ENCODE results near the gene TNS1.

Gene TNS1

DNA sequence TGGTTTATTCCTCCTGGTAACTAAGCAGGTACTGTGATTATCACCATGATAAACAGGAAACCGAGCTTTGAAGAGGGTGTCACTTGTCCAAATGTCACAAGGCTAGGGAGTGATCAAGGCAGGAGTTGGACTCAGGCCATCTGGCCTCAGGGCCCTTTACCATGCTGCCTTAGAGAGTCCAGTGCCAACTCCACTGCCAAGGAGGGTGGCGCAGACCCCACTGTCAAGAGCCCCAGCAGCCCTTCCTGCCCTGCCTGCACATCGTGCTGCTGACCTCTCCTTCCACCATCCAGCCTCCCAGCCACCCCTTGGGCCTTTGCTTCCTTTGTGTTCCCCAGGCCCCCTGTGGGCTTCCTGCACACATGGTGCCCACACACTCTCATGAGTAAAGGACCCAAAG, 48.3 kb downstream of the TNS1 start:
- no peak overlapping the region for H3K4me3 ChIP-seq (ENCODE audit: low read depth, low read length)
- TF ChIP-seq, protein P1, sequence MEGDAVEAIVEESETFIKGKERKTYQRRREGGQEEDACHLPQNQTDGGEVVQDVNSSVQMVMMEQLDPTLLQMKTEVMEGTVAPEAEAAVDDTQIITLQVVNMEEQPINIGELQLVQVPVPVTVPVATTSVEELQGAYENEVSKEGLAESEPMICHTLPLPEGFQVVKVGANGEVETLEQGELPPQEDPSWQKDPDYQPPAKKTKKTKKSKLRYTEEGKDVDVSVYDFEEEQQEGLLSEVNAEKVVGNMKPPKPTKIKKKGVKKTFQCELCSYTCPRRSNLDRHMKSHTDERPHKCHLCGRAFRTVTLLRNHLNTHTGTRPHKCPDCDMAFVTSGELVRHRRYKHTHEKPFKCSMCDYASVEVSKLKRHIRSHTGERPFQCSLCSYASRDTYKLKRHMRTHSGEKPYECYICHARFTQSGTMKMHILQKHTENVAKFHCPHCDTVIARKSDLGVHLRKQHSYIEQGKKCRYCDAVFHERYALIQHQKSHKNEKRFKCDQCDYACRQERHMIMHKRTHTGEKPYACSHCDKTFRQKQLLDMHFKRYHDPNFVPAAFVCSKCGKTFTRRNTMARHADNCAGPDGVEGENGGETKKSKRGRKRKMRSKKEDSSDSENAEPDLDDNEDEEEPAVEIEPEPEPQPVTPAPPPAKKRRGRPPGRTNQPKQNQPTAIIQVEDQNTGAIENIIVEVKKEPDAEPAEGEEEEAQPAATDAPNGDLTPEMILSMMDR (IDR thresholded peaks at IDR 0.05; ENCODE audit: low read depth, low read length) = no peak

- H3K4me3 ChIP-seq (ENCODE audit: low read depth, low read length) = no peak overlapping the region
Measured at GRCh38 chr2:217954051-217954450, 48.7 kb downstream of the TNS1 start.

GRCh38 chr2:217953531-217953932, 49.3 kb downstream of the TNS1 start:
- H3K4me3 ChIP-seq (ENCODE audit: low read depth, low read length) = no peak overlapping the region
- TF ChIP-seq, protein P1 (IDR thresholded peaks at IDR 0.05; ENCODE audit: low read depth, low read length) = no peak

More at GRCh38 chr2:217954051-217954450, 48.7 kb downstream of the TNS1 start:
- TF ChIP-seq, protein P1 (IDR thresholded peaks at IDR 0.05; ENCODE audit: low read depth, low read length) = no peak

GRCh38 chr2:217953011-217953481, 49.7 kb downstream of the TNS1 start:
- no peak overlapping the region for H3K4me3 ChIP-seq (ENCODE audit: low read depth, low read length)
- TF ChIP-seq, protein P1 (IDR thresholded peaks at IDR 0.05; ENCODE audit: low read depth, low read length) = no peak

- TF ChIP-seq, protein P1 (IDR thresholded peaks at IDR 0.05; ENCODE audit: low read depth, low read length) = no peak
- H3K4me3 ChIP-seq (ENCODE audit: low read depth, low read length) = no peak overlapping the region
Measured at GRCh38 chr2:217952409-217952808, 50.4 kb downstream of the TNS1 start.

- no peak overlapping the region for H3K4me3 ChIP-seq (ENCODE audit: low read depth, low read length)
- TF ChIP-seq, protein P1 (IDR thresholded peaks at IDR 0.05; ENCODE audit: low read depth, low read length) = no peak
Measured at GRCh38 chr2:217951521-217952247, 51.1 kb downstream of the TNS1 start.

- TF ChIP-seq, protein P1 (IDR thresholded peaks at IDR 0.05; ENCODE audit: low read depth, low read length) = no peak
- H3K4me3 ChIP-seq (ENCODE audit: low read depth, low read length) = no peak overlapping the region
Measured at GRCh38 chr2:217951091-217951490, 51.7 kb downstream of the TNS1 start.
